A673 (cell line): Measurements from ENCODE around the gene PSMB11. TPM values are rescaled to one million over a fixed set of nuclear protein-coding genes. Genes with fewer than 3 reads are reported as not detected.

Source experiments
- BruUV-seq: library from RNA; stranded (reverse); fragments of 400-500 nt; replicated peaks from 2 replicates; lab custom pipeline; 2021; lab: Mats Ljungman, UMichigan
- CTCF ChIA-PET: fragments of 300-600 bp; sonication (Branson Sonifier 250); formaldehyde crosslinking; loops from one replicate; lab custom pipeline; 2022; ENCODE audit warnings: antibody characterized with exemption; lab: Charles Lee
- POLR2A ChIA-PET: fragments of 300-600 bp; sonication (Branson Sonifier 250); formaldehyde crosslinking; loops from one replicate; lab custom pipeline; 2022; ENCODE audit warnings: antibody characterized with exemption; ENCODE audit not compliant: low non-redundant PET; lab: Charles Lee
- DNase-seq: peaks from one replicate; pipeline ENCODE4 v3.0.0-alpha.2; 2015; ENCODE audit warnings: low spot score
- H3K27ac ChIP-seq: fragments of 200-600 bp; sonication (generic); 2 replicates; pipeline ENCODE4 v1.5.1; 2016; ENCODE audit warnings: mixed run types, low read depth, mild to moderate bottlenecking, mixed read lengths, antibody characterized with exemption, low read length; ENCODE audit not compliant: poor library complexity, severe bottlenecking
- H3K27me3 ChIP-seq: fragments of 200-600 bp; sonication (generic); replicated peaks from 2 replicates; pipeline ENCODE4 v1.6.1; 2017; ENCODE audit warnings: mixed run types, low read depth, mild to moderate bottlenecking, mixed read lengths, antibody characterized with exemption, low read length; ENCODE audit not compliant: insufficient read depth, poor library complexity
- H3K36me3 ChIP-seq: fragments of 200-600 bp; sonication (generic); 2 replicates; pipeline ENCODE4 v1.6.1; 2016; ENCODE audit warnings: mixed run types, mild to moderate bottlenecking, mixed read lengths, antibody characterized with exemption, low read length; ENCODE audit not compliant: insufficient read depth, poor library complexity, severe bottlenecking
- H3K4me1 ChIP-seq: fragments of 200-600 bp; sonication (generic); 2 replicates; pipeline ENCODE4 v1.6.1; 2017; ENCODE audit warnings: mixed run types, mild to moderate bottlenecking, mixed read lengths, antibody characterized with exemption, low read length; ENCODE audit not compliant: insufficient read depth, poor library complexity, severe bottlenecking
- H3K4me3 ChIP-seq: fragments of 200-600 bp; sonication (generic); 2 replicates; pipeline ENCODE4 v1.5.1; 2016; ENCODE audit warnings: low read depth, mixed run types, mild to moderate bottlenecking, mixed read lengths, low read length; ENCODE audit not compliant: poor library complexity, severe bottlenecking
- H3K9me3 ChIP-seq: fragments of 200-600 bp; sonication (generic); 2 replicates; pipeline ENCODE4 v1.6.1; 2016; ENCODE audit warnings: mixed run types, low read depth, mild to moderate bottlenecking, mixed read lengths, antibody characterized with exemption, low read length; ENCODE audit not compliant: poor library complexity, severe bottlenecking
- CTCF ChIP-seq: fragments of 300-800, 200-600 bp; sonication (generic); conservative IDR thresholded peaks from 2 replicates; pipeline ENCODE4 v1.5.1; 2017; ENCODE audit warnings: low read depth, mild to moderate bottlenecking, antibody characterized with exemption, low read length, moderate library complexity, mixed read lengths
- EZH2 ChIP-seq: fragments of 200-600 bp; sonication (generic); IDR thresholded peaks from 2 replicates; pipeline ENCODE4 v1.6.1; 2017; ENCODE audit warnings: borderline replicate concordance, low read depth, mild to moderate bottlenecking, mixed read lengths, antibody characterized with exemption, low read length; ENCODE audit not compliant: poor library complexity, severe bottlenecking
- intact Hi-C: fragments of 100-400 bp; cut with micrococcal nuclease; formaldehyde crosslinking; loops from one replicate; pipeline ENCODE4 v1.10.0; 2022; ENCODE audit not compliant: unreplicated experiment
- total RNA-seq: library from RNA; stranded (reverse); gene quantifications from 2 replicates; pipeline ENCODE4 v1.2.3, GENCODE V29; 2021

PSMB11 gene
- total RNA-seq, 1 experiment from 2014 or later = not detected

GRCh38 chr14:23008831-23009230 is 33.2 kb upstream of the PSMB11 start:
- H3K4me1 ChIP-seq = peaks cover 30% of the 10 kb centered on the region
- no peak overlapping the region for H3K4me3 ChIP-seq
- no peaks in the 10 kb centered on the region for H3K27me3 ChIP-seq
- peak; percentile 38 for DNase-seq
- TF ChIP-seq CTCF (no peak), EZH2 (no peak)
- no peaks in the 10 kb centered on the region for H3K9me3 ChIP-seq
- POLR2A ChIA-PET = no interaction called here
- intact Hi-C loops = no loop called here
- no peaks in the 10 kb centered on the region for H3K36me3 ChIP-seq
- no TSS peak for BruUV-seq
- peak overlapping the region; percentile 68 for H3K27ac ChIP-seq
- CTCF ChIA-PET = interaction anchor here (3.0 kb wide), 1 partner anchor 14 kb away, joined by 17 read pairs; no protein-coding TSS in a partner anchor

- H3K4me3 ChIP-seq = peak overlapping the region; percentile 47
- CTCF ChIA-PET = no interaction called here
- no peak for DNase-seq
- no peaks in the 10 kb centered on the region for H3K9me3 ChIP-seq
- TF ChIP-seq CTCF = no peak
- TF ChIP-seq EZH2 = no peak
- peak overlapping the region; percentile 68 for H3K27ac ChIP-seq
- TSS peak; percentile 88 for BruUV-seq
- intact Hi-C loops = no loop called here
- H3K36me3 ChIP-seq = no peaks in the 10 kb centered on the region
- H3K27me3 ChIP-seq = no peaks in the 10 kb centered on the region
- POLR2A ChIA-PET = no interaction called here
- peaks cover 30% of the 10 kb centered on the region for H3K4me1 ChIP-seq
These were observed 32.5 kb upstream of the PSMB11 start for GRCh38 chr14:23009483-23009938.

GRCh38 chr14:23009939-23010726 is 31.9 kb upstream of the PSMB11 start, which contains the start of gene C14orf93:
C14orf93 (minus strand) TSS chr14:23010143; CDS start chr14:22999023, 11,120 bp downstream.
- H3K9me3 ChIP-seq = no peaks in the 10 kb centered on the region
- intact Hi-C loops = no loop called here
- H3K4me3 ChIP-seq = peak within 1 kb of the TSS; percentile 47
- DNase-seq = peak; percentile 87
- no TSS peak for BruUV-seq
- H3K27ac ChIP-seq = peak within 1 kb of the TSS; percentile 68
- no peak for TF ChIP-seq CTCF
- TF ChIP-seq EZH2 = no peak
- ChIA-PET POLR2A (interaction anchor here (0.7 kb wide), 1 partner anchor 15 kb away, joined by 8 read pairs; no protein-coding TSS in a partner anchor), CTCF (interaction anchor here (1.1 kb wide), 1 partner anchor 48 kb away, joined by 4 read pairs; no protein-coding TSS in a partner anchor)
- H3K36me3 ChIP-seq = no peaks in the 10 kb centered on the region
- peaks cover 30% of the 10 kb centered on the region for H3K4me1 ChIP-seq
- no peaks in the 10 kb centered on the region for H3K27me3 ChIP-seq
